SKM-1 treated with dmso at 0.1 percent for 144 hours (cell line): Measurements from ENCODE around the gene HSF4.
"Not testable (repeated sequence)": the region's sequence is repeated elsewhere in the genome, so short reads cannot be mapped to it uniquely, and the experiment has no call there.

Experiments used
- DNase-seq: peaks from one replicate; lab custom pipeline; 2025; ENCODE audit not compliant: unreplicated experiment; lab: John Stamatoyannopoulos, UW

The HSF4 gene, protein sequence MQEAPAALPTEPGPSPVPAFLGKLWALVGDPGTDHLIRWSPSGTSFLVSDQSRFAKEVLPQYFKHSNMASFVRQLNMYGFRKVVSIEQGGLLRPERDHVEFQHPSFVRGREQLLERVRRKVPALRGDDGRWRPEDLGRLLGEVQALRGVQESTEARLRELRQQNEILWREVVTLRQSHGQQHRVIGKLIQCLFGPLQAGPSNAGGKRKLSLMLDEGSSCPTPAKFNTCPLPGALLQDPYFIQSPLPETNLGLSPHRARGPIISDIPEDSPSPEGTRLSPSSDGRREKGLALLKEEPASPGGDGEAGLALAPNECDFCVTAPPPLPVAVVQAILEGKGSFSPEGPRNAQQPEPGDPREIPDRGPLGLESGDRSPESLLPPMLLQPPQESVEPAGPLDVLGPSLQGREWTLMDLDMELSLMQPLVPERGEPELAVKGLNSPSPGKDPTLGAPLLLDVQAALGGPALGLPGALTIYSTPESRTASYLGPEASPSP

DNA sequence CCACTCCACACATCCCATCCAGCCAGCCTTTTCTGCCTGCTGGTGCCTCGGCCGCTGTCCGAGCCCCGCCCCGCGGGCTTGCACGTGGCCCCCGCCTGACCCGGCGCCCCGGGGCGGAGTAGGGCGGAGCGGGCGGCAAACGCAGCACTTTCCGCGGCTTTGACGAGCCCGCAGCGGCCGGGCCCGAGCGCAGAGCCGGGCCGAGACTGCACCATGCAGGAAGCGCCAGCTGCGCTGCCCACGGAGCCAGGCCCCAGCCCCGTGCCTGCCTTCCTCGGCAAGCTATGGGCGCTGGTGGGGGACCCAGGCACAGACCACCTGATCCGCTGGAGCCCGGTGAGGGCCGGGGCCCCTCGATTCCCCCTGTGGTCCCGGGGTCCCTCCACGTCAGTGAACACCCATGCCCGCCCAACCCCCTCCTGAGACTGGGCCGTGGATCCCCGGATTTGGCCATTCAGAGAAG, at the start of gene HSF4:
TSS of gene HSF4 (plus strand) at position 147 of the 463 bp plus-strand sequence. CDS start at position 214, 67 bp downstream.
- no peak for DNase-seq

DNA sequence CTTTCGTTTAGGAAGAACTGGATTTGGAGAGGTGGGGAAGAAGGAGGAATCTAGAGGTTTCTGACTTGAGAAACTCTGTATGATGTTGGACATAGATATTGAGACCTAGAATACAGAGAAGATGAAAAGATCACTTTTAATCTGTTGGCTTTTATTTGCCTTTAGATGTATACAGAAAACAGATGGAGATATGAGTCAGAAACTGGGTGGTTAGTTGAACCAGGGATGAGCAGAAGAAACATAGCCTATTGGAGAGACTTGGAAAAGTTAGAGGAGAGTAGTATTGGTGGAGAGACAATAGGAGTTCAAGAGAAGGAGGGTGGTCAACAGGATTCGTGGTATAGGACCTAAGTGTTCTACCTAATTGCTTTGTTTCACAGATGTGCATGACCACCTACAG, 49.8 kb upstream of the HSF4 start:
- no peak for DNase-seq

DNA sequence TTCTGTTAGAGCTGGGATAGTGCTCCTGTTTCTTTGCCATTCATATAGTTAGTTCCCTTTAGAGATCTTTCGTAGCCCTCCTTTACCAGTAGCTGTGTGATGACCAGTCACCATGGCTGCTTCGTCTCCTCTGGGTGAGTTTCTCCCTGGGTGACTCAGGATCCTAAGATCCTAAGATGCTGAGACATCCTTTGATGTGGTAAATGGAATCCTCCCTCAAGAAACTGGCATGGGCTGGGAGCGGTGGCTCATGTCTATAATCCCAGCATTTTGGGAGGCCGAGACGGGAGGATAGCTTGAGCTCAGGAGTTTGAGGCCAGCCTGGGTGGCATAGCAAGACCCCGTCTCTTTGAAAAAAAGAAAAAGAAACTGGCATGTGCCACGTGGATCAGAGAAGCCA, 48.9 kb upstream of the HSF4 start:
- no peak for DNase-seq

DNA sequence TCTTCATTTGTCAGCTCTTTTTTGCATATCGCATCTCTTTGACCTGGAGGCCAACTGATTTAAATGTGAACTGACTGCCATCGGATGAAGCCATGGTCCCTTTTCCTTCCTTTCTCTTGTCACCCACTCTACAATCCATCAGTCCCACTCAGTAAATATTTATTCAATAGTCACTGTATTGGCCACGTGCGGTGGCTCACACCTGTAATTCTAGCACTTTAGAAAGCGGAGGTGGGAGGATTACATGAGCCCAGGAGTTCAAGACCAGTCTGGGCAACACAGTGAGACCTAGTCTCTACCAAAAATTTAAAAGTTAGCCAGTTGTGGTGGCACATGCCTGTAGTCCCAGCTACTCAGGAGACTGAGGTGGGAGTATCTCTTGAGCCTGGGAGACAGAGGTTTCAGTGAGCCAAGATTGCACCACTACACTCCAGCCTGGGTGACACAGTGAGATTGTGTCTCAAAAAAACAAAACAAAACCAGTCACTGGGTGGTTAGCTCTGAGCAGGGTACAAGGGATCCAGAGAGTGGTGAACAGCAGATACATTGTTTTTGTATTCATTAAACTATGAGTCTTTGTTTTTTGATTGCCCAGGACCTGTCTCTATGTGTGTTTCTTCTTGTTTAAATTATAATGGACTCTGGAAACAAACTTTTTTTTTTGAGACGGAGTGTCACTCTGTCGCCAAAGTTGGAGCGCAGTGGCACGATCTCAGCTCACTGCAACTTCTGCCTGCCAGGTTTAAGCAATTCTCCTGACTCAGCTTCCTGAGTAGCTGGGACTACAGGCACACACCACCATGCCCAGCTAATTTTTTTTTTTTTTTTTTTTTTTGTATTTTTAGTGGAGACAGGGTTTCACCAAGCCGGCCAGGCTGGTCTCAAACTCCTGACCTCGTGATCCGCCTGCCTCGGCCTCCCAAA, 47.9 kb upstream of the HSF4 start:
- no peak for DNase-seq

DNA sequence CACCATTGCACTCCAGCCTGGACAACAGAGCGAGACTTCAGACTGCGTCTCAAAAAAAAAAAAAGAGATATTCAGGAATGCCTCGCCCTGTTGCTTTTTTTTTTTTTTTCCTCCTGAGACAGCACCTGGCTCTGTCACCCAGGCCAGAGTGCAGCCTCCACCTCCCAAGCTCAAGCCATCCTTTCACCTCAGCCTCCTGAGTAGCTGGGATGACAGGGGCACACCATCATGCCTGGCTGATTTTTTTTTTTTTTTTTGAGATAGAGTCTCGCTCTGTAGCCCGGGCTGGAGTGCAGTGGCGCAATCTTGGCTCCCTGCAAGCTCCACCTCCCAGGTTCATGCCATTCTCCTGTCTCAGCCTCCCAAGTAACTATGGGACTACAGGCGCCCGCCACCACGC, 46.8 kb upstream of the HSF4 start:
- no peak for DNase-seq

DNA sequence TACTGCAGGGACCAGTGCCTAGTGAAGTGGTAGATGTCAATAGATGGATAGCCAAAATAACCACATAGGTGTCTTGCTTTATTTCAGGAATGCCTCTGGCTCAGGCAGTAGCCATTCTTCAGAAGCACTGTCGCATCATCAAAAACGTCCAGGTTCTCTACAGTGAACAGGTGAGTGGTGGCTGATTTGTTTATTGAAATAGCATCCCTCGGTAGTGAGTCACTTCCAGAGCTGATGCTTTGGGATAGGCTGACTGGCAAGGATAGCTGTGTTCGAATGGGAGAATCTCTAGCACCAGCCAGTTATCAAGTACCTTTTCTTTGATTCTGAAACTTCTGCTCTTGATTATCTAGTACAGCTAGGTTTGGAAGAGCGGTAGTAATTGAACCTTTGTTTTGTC, 44.5 kb upstream of the HSF4 start:
- DNase-seq, result no peak

DNA sequence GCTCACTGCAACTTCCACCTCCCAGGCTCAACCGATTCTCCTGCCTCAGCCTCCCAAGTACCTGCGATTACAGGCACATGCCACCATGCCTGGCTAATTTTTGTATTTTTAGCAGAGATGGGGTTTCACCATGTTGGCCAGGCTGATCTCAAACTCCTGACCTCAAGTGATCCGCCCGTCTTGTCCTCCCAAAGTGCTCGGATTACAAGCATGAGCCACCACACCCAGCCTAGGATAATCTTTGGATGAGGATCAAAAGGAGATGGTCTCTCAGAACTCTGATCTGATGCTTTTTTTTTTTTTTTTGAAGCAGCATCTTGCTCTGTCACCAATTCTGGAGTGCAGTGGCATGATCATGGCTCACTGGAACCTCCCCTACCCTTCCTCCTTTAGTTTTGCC, 41.7 kb upstream of the HSF4 start:
- DNase-seq, result not testable (repeated sequence)

DNA sequence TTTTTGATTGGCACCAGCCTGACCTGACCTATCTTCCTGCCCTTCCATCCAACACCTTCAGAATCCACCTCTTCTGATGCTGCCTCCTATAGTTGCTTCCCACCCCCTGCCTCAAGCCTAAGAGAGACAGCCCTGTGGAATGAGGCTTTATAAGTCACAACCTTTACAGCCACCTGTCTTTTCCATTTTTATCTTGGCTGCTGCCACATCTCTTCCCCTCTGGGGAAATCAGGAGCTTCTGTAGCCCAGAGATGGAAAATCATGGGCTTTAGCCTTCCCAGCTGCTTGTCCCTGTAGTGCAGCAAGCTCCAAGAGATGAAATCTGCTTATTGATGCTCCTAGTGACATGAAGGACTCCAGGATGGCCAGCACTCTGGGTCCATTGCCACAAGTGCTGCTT, 36.1 kb upstream of the HSF4 start:
- DNase-seq, result no peak

DNA sequence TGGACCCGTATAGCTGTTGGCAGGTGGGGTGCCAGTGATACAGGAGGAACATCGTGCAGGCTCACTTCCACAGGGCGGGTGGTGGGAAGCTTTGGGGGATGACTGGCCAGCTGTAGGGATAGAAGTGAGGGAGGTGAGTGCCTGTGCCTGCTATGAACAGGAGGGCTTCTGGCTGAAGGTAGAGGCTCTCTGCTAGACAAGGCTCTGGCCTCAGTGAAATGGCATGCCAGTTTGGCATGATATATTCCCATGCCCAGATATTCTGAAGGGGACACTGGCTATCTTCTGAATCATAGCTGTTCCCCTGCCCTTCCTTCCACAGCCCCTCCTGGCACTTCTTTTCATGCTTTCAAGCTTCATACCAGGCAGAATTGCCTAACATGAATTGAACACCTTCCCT, 35.7 kb upstream of the HSF4 start:
- no peak for DNase-seq

DNA sequence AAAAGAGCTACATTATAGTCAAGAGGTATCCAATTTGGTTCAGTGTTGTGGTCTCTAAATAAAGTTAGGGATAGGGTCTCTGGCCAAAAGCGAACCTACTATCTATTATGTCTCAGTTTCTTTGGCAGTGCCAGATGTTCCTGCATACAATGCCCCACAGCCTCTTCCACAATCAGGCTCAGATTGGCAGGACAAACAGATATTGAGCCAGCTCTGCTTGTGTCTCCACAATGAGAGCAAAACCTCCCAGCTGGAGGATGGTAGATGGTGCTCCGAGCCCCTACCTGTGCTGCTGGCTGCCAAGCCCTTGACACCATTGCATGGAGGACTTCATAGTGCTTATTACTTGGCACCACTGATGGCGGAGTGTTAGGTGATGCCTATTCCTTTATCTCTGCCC, 35.1 kb upstream of the HSF4 start:
- DNase-seq, result no peak

DNA sequence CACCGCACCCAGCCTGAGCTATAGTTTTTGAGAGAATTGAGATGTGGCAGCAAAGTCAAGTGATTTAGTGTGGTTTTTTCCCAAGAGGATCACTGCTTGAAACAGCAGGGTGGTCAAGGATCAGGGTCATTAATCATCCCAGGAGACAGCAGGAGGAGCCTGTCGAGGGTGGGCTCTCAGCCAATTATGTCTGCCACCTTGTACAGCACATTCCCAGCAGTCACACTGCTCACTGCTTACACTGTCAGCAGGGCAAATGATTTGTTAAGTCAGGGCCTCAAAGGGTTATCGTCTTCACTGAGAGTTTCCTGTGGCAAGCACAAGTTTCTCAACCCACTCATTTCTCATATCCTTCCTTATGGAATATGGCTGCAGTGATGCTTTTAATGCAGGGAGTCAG, 26.9 kb upstream of the HSF4 start:
- no peak for DNase-seq

DNA sequence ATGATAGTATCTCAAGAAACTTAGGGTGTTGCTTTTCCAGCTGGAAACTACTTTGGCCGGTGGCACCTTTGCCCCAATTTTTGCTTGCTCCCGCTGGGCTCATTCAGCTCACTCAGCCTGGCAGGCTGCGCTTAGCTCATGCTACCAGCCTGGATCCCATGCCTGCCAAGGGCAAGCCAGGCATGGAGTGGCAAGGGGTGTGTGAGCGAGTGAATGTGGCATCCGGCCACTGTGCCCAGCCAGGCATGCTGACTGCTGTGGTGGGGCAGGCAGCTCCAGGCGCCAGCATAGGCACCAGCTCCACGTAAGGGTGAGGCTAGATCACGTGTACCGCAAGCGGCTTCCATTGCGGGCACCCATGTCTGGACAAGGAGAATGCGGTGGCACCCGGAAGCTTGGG, 23.2 kb upstream of the HSF4 start:
- DNase-seq, result no peak

DNA sequence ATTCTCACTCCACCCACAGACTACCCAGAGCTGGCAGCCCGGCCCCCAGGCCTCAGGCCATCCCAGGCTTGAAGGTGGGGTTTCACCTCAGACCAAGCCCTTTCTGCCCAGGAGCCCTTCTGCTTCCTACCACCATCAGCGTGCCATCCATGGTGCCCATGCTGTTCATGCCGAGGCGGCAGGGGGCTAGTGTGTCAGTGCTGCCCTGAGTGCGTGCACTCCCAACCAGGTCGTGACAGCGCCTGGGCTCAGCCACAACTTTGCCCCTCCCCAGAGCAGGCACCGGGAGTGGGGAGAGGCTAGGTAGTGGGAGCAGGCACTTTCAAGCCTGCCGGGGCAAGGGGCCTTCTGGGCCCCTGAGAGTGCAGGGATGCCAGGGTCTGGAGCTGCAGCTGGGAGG, 22.2 kb upstream of the HSF4 start:
- no peak for DNase-seq

DNA sequence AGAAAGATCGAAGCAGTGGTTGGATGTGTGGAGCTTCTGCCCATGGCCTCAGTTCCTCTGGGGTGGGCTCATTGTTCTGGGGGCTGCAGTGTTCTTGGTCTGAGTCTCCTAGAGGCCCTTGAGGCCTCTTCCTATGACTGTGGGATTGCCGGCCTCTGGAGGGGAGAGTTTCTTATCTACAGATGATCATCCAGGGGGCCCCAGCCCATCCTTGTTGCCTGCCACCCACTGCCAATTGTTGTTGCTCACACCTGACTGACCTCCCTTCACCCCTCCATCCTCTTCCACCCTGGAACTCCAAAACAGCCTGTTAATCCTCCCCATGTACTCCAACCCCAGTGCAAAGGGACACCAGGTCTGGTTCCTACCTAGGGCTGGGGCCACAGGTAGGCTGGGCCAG, 19.6 kb upstream of the HSF4 start:
- DNase-seq, result no peak

DNA sequence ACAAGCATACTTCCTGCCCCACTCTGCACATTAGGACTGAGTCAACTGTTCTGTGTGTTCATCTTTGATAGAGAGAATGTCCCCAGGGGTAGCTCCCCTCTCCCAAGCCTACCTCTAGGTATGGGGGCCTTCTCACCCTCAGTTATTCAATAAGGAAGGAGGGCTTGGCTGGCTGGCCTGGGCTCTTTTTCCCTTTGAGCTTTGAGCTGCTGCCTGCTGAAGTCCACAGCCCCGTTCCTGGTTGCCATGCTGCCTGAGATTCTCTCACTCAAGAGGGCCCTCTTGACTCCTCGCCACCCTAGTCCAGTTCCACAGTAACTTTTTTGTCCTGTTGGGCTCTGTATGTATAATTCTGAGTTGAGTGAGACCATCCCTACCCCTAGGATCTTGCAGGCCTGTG, 18.8 kb upstream of the HSF4 start:
- DNase-seq, result no peak

DNA sequence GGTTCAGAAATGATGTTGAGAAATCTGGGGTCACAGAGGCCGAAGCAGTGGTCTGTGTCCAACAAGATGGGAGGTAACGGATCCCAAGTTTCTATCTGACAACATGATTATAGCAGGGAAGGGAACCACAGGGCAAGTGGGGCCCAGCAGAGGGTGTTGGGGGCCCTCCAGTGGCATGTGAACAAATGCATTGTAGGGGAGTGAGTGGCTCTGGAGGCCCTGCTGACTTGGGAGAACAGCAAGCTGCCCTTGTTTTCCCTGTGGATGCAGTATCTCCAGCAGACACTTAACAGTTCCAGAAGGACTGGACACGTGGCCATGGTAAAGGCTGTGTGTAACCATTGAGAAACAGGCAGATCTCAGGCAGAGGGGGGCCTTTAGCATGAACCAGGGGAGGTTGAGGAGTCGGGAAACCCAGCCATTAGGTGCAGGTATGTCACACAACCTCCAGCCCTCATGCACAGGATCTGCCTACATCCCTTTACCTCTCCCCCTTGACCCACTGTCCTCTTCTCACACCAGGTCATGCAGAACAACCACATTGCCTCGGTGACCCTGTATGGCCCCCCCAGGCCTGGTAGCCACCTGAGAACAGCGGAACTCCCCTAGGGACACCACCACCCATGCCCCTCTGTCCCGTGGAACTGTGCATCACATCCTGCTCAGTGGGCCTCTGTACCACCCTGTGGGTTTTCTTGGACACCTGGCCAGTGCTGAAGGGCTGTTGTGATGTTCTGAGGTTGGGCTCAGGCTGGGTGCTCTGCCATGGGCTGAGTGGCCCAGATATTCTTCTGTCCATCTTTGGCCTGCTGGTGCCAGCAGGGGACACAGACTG, 17.8 kb upstream of the HSF4 start:
- DNase-seq, result no peak

DNA sequence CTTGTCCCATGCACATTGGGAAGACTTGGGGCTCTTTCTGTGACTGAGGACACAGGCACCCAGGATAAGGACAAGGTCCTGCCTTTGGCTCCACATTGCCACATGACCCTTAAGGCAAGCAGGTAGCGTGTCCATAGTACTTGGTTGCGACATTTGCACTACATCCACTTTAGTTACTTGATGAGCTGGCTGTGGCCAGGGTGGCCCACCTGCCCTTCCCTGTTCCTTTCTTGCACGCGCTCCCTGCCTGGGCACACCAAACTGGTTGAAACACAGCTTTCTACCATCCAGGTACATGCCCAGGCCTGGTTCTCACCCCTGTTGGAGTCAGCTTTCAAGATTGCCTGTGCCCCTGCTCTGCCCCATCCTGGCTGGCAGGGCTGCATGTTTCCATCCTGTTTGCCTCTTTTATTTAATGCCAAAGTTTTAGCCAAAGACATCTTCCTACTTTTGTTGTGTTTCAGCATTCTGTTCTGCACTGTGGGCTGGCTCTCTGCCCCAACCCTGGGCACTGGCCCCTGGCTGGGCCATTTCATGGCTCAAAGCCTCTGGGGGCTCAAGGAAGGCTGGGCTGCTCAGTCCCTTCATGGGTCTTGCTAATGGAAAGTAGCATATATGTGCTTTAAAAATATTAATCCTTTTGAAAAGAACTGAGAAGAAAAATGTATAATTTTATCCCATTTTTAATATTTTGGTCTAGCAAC, 17.0 kb upstream of the HSF4 start:
- no peak for DNase-seq

DNA sequence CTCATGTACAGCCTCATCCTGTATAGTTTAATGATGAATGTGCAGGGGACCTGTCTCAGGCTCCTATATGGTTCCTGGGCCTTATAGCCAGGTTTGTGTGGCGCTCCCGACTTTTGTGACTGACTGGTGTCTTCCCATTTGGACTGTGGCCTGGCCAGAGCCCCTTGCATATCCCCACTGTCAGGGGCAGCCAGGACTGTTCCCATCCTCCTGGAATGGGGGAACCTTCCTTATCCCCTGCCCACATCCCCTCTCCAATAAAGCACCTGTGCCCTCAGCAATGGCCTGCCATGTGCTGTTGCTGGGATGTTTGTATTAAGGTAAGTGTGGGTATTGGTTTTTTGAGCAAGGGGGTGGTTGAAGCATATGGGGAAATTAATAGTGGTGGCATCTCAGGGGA, 16.3 kb upstream of the HSF4 start:
- DNase-seq, result no peak

DNA sequence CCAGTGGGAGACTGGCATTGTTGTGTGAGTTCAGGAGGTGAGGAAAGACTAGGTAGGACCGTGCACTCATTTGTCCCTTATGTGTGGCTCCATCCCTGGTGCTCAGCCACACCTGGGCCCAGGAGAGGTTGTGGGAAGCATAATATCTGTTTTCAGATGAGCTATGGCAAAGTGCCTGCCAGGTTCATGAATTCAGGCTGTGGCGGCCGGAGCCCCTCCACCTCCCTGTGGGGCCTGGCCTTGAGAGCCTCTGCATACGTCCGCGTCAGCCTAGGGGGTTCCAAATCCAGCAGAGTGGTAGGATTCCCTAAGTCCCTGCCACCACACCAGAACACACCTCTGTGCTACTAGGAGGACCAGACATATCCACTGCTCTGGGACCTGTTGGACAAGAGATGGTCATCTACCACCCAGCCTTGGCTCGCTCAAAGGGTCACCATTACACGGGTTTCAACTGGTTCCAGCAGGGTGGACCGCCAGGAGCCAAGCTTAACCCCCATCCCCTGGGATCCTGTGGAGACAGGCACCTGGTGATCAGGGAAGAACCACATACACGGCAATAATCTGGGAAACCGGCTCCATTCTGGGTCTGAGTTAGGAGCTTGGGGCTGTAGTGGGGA, 15.8 kb upstream of the HSF4 start:
- no peak for DNase-seq
